ENCODE data around the gene SAMD8.
"Not testable (repeated sequence)": the region's sequence is repeated elsewhere in the genome, so short reads cannot be mapped to it uniquely, and the experiment has no call there.

SAMD8 gene

GRCh38 chr10:75086278-75086934 lies 25.1 kb upstream of the SAMD8 start:
- DNase-seq, result no peak

- no peak for DNase-seq
Observed at GRCh38 chr10:75088640-75089039, 22.8 kb upstream of the SAMD8 start.

- no peak for DNase-seq
Observed at GRCh38 chr10:75089634-75090033, 21.8 kb upstream of the SAMD8 start.

GRCh38 chr10:75091146-75091545 lies 20.3 kb upstream of the SAMD8 start:
- no peak for DNase-seq

GRCh38 chr10:75094465-75094864 lies 17.0 kb upstream of the SAMD8 start:
- DNase-seq, result no peak

GRCh38 chr10:75095631-75096030 lies 15.8 kb upstream of the SAMD8 start:
- no peak for DNase-seq

GRCh38 chr10:75096749-75097148 lies 14.7 kb upstream of the SAMD8 start:
- no peak for DNase-seq

- DNase-seq, result no peak
Observed at GRCh38 chr10:75097666-75098285, 13.7 kb upstream of the SAMD8 start.

GRCh38 chr10:75098902-75099673 lies 12.4 kb upstream of the SAMD8 start:
- no peak for DNase-seq

GRCh38 chr10:75099952-75100763 lies 11.3 kb upstream of the SAMD8 start:
- DNase-seq, result peak; percentile 85 to 92

GRCh38 chr10:75100764-75101291 lies 10.6 kb upstream of the SAMD8 start:
- no peak for DNase-seq

GRCh38 chr10:75101416-75102251 lies 9.8 kb upstream of the SAMD8 start:
- no peak for DNase-seq

GRCh38 chr10:75102830-75103673 lies 8.4 kb upstream of the SAMD8 start:
- DNase-seq, result no peak

- no peak for DNase-seq
Observed at GRCh38 chr10:75103881-75104686, 7.4 kb upstream of the SAMD8 start.

- no peak for DNase-seq
Observed at GRCh38 chr10:75104842-75105241, 6.6 kb upstream of the SAMD8 start.

GRCh38 chr10:75105576-75106197 lies 5.8 kb upstream of the SAMD8 start:
- no peak for DNase-seq

- DNase-seq, result no peak
Observed at GRCh38 chr10:75106242-75106641, 5.2 kb upstream of the SAMD8 start.

- not testable (repeated sequence) for DNase-seq
Observed at GRCh38 chr10:75106891-75107290, 4.6 kb upstream of the SAMD8 start.
